OCI-LY3 (cell line): ENCODE measurements around the gene MAMDC4.

Experiments
- EZH2phosphoT487 ChIP-seq: fragments of 200-600 bp; shearing (Covaris generic); IDR thresholded peaks from 2 replicates; pipeline ENCODE4 v1.6.1; 2018; ENCODE audit warnings: antibody characterized with exemption, mixed run types, low read depth
- TF ChIP-seq, protein P1 (sequence below): fragments of 200-600, 300-600 bp; sonication (generic); IDR thresholded peaks from 2 replicates; pipeline ENCODE4 v1.5.1; 2014; ENCODE audit warnings: antibody characterized with exemption, low read length, low read depth

DNA sequence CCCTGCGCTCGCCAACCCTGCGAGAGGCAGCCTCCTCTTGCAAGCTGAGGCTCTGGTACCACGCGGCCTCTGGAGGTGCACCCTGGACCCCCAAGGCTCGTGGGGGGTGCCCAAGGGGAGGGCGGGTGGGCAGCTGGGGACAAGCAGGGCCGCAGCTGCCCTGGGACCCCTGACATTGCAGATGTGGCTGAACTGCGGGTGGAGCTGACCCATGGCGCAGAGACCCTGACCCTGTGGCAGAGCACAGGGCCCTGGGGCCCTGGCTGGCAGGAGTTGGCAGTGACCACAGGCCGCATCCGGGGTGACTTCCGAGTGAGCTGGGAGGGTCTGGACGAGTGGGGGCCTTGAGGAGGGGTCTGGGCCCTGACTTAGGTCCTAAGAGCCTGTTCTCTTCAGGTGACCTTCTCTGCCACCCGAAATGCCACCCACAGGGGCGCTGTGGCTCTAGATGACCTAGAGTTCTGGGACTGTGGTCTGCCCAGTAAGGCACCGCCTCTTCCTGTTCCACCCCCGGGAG, 1.5 kb downstream of the MAMDC4 start:
- TF ChIP-seq, protein P1, sequence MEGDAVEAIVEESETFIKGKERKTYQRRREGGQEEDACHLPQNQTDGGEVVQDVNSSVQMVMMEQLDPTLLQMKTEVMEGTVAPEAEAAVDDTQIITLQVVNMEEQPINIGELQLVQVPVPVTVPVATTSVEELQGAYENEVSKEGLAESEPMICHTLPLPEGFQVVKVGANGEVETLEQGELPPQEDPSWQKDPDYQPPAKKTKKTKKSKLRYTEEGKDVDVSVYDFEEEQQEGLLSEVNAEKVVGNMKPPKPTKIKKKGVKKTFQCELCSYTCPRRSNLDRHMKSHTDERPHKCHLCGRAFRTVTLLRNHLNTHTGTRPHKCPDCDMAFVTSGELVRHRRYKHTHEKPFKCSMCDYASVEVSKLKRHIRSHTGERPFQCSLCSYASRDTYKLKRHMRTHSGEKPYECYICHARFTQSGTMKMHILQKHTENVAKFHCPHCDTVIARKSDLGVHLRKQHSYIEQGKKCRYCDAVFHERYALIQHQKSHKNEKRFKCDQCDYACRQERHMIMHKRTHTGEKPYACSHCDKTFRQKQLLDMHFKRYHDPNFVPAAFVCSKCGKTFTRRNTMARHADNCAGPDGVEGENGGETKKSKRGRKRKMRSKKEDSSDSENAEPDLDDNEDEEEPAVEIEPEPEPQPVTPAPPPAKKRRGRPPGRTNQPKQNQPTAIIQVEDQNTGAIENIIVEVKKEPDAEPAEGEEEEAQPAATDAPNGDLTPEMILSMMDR, result no peak
- TF ChIP-seq EZH2phosphoT487, result no peak
